ENCODE data around the gene NF2. TPM values are rescaled to one million over a fixed set of nuclear protein-coding genes. Genes with fewer than 3 reads are reported as not detected.

NF2 gene
- polyA plus RNA-seq, 1 donor: 18.0 TPM

DNA sequence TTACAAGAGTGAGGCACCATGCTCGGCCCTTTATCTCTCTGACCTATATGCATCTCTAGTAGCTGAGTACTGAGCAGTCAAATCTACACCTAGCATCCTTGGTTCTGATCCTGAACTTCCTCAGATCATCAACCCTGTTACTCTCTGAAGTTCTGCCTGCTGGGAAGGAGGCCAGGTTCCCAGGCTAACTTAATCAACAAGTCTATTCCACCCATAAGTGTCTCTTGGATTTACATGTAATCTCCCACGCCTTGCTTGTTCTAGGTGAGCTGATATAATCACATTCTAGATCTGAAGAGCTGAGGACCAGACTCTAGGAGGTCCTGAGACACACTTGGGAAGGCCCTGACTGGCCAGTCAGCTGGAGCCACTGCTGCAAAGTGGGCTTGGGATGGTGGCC, 138.5 kb downstream of the NF2 start:
- DNase-seq (ENCODE audit: low read depth): no peak

DNA sequence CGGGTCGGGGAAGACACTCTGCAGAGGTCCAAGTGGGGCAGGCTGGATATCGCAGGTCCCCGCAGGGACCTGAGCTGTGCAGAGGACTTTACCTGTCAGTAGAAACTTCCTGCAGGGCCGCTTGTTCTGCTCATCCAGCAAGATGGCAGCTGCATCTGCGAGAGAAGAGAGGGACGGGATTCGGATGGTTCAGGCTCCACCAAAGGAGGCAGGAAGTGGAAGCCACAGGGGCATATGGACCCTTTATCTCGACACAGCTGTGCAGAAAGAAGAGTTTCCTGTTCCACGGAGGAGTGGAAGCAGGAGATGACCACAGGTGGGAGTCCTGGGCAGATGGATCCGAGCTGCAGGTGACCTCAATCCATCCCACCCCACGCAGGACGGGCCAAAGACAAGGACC, 138.9 kb downstream of the NF2 start:
- no peak for DNase-seq (ENCODE audit: low read depth)

DNA sequence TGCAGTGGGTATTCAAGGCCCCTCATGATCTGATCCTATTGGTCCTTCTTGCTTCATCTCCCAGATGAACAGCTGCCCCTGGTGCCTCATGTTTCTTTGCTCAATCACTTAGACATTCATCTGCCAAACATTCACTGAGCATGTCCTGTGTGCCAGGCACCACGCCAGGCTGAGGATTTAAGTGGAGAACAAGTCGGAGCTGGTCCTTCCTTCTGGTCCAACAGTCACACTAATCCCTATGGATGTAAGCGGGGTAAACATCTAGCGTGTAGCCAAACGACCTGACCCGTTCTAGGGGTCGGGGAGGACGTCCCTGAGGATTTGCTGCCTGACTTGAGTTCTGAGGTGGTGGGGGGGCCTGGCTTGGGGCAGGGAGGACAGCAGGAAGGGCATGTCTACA, 141.5 kb downstream of the NF2 start:
- no peak for DNase-seq (ENCODE audit: low read depth)

DNA sequence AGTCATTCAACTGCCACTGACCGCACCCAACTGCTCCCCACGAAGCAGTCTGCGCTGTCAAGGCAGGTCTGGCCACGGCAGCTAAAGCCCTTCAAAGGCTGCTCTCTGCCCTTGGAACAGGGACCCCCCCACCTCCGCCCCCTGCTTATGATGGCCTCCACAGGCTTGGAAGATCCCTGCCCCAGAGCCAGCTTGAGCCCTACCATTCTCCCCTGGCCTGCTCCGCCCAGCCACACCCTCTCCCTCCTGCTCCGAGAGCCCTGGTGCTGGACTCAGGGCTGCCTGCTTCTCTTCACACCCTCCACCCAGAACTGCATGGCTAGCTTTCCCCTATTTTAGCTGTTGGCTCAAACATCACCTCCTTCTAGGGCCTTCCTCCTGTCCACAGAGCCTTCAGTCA, 144.4 kb downstream of the NF2 start:
- DNase-seq (ENCODE audit: low read depth): no peak

Other genes with a start within 250 kb of the NF2 start
- gene AP1B1, start 215.1 kb upstream of the NF2 start, polyA plus RNA-seq (ENCODE audit: insufficient read length): 23.9 TPM
- gene RFPL1, start 165.1 kb upstream of the NF2 start, polyA plus RNA-seq (ENCODE audit: insufficient read length): not detected
- gene NEFH, start 123.4 kb upstream of the NF2 start, polyA plus RNA-seq (ENCODE audit: insufficient read length): 1.5 TPM
- gene THOC5, start 49.9 kb upstream of the NF2 start, polyA plus RNA-seq (ENCODE audit: insufficient read length): 22.4 TPM
- gene NIPSNAP1, start 22.5 kb upstream of the NF2 start, polyA plus RNA-seq (ENCODE audit: insufficient read length): 28.2 TPM
- gene CABP7, start 116.4 kb downstream of the NF2 start, polyA plus RNA-seq (ENCODE audit: insufficient read length): 0.14 TPM
- 18.0 TPM for gene ZMAT5, start 163.4 kb downstream of the NF2 start, polyA plus RNA-seq (ENCODE audit: insufficient read length)
- gene UQCR10, start 163.7 kb downstream of the NF2 start, polyA plus RNA-seq (ENCODE audit: insufficient read length): 130 TPM
- 33.8 TPM for gene ASCC2, start 234.6 kb downstream of the NF2 start, polyA plus RNA-seq (ENCODE audit: insufficient read length)